Fibroblast of mammary gland (primary cell): Measurements from ENCODE around the gene CCL22.

Experiments
- DNase-seq: peaks from one replicate; pipeline ENCODE4 v3.0.0-alpha.2; 2010; ENCODE audit warnings: low read depth
- H3K4me3 ChIP-seq: 2 replicates; pipeline ENCODE4 v1.5.1; 2011; ENCODE audit warnings: low read depth, mild to moderate bottlenecking, low read length, moderate library complexity; ENCODE audit not compliant: control insufficient read depth
- CTCF ChIP-seq: conservative IDR thresholded peaks from 2 replicates; pipeline ENCODE4 v1.5.1; 2011; ENCODE audit warnings: low read depth, low read length, inconsistent platforms; ENCODE audit not compliant: control insufficient read depth, insufficient read depth

The CCL22 gene

GRCh38 chr16:57386381-57386951, 27.9 kb downstream of the CCL22 start:
- TF ChIP-seq CTCF, result no peak
- no peak overlapping the region for H3K4me3 ChIP-seq
- DNase-seq, result peak; percentile 79

GRCh38 chr16:57387598-57388354, 29.2 kb downstream of the CCL22 start:
- no peak overlapping the region for H3K4me3 ChIP-seq
- TF ChIP-seq CTCF, result no peak
- no peak for DNase-seq

GRCh38 chr16:57388359-57389086, 29.9 kb downstream of the CCL22 start:
- no peak overlapping the region for H3K4me3 ChIP-seq
- TF ChIP-seq CTCF, result no peak
- DNase-seq, result no peak

- no peak overlapping the region for H3K4me3 ChIP-seq
- no peak for DNase-seq
- TF ChIP-seq CTCF, result no peak
Observed at GRCh38 chr16:57389087-57389468, 30.5 kb downstream of the CCL22 start.

- TF ChIP-seq CTCF, result no peak
- DNase-seq, result no peak
- H3K4me3 ChIP-seq, result no peak overlapping the region
Observed at GRCh38 chr16:57390636-57391295, 32.2 kb downstream of the CCL22 start.

GRCh38 chr16:57391300-57391699, 32.7 kb downstream of the CCL22 start:
- DNase-seq, result no peak
- H3K4me3 ChIP-seq, result no peak overlapping the region
- no peak for TF ChIP-seq CTCF
